GM18519 (cell line): Measurements from ENCODE around the gene CHST5.
"Not testable (repeated sequence)": the region's sequence is repeated elsewhere in the genome, so short reads cannot be mapped to it uniquely, and the experiment has no call there.

Experiments used
- ATAC-seq: cut with Tn5 transposase; IDR thresholded peaks from one replicate; pipeline ENCODE4 v1.9.1; 2021; ENCODE audit warnings: mild to moderate bottlenecking, moderate library complexity; ENCODE audit not compliant: unreplicated experiment, low FRiP score

Gene CHST5

GRCh38 chr16:75555213-75555706, 19.4 kb upstream of the CHST5 start:
- ATAC-seq, result no peak

GRCh38 chr16:75552951-75553350, 17.0 kb upstream of the CHST5 start:
- ATAC-seq, result no peak

GRCh38 chr16:75550211-75550662, 14.3 kb upstream of the CHST5 start:
- peak; percentile 61 for ATAC-seq

GRCh38 chr16:75548456-75548855, 12.5 kb upstream of the CHST5 start:
- ATAC-seq, result not testable (repeated sequence)

GRCh38 chr16:75546293-75546692, 10.4 kb upstream of the CHST5 start:
- ATAC-seq, result no peak

GRCh38 chr16:75545879-75546278, 10.0 kb upstream of the CHST5 start:
- not testable (repeated sequence) for ATAC-seq

DNA sequence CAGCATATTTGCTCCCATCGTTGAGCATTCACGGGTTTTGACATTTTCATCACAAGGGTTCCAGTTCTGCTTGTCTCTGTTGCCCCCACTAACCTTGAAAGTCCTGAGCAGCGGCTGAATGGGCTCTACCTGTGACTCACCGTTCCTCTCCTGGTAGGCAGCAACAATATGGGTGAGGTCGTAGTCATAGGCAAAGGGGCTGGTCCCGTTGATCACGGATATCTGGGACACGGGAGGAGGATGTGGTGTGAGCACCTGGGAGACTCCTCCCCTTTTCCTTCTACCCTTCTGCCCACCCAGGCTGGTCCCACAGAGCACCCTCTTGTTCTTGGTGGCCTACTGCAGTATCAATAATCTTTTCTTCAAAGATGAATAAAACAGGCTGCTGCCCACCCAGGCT, 6.6 kb upstream of the CHST5 start:
- not testable (repeated sequence) for ATAC-seq

GRCh38 chr16:75541236-75541635, 5.3 kb upstream of the CHST5 start:
- no peak for ATAC-seq

- ATAC-seq, result not testable (repeated sequence)
These were observed 3.1 kb upstream of the CHST5 start for GRCh38 chr16:75538882-75539565.

- ATAC-seq, result no peak
These were observed 1.9 kb upstream of the CHST5 start for GRCh38 chr16:75537776-75538175.

- no peak for ATAC-seq
These were observed 581 bp downstream of the CHST5 start for GRCh38 chr16:75535211-75535843.

DNA sequence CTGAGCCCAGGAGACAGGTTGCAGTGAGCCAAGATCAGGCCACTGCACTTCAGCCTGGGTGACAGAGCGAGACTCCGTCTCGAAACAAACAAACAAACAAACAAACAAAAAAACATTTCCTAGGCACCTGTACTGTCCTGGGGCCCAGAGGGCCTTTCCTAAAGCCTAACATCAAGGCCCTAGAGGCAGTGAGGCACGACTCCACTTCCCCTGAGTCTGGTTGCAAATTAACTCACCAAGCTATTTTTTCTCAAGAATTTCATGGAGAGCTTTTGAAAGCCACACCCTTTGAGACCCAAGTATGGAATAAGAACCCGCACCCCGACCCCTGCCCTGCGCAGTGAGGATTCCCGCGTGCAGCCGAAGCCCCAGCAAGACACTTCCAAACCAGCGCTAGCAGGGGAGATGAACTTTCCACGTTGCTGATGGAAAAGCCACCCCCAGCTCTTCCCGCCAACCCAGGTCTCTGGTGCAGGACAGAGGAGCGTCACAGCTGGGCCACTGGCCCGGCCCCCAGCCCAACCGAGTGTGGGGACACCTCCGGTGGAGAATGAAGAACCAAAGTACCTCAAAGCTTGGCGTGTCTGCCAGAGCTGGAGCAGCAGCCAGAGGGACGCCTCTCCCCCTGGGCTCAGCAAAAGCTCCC, 1.2 kb downstream of the CHST5 start:
- no peak for ATAC-seq

GRCh38 chr16:75532791-75533190, 3.1 kb downstream of the CHST5 start:
- no peak for ATAC-seq

DNA sequence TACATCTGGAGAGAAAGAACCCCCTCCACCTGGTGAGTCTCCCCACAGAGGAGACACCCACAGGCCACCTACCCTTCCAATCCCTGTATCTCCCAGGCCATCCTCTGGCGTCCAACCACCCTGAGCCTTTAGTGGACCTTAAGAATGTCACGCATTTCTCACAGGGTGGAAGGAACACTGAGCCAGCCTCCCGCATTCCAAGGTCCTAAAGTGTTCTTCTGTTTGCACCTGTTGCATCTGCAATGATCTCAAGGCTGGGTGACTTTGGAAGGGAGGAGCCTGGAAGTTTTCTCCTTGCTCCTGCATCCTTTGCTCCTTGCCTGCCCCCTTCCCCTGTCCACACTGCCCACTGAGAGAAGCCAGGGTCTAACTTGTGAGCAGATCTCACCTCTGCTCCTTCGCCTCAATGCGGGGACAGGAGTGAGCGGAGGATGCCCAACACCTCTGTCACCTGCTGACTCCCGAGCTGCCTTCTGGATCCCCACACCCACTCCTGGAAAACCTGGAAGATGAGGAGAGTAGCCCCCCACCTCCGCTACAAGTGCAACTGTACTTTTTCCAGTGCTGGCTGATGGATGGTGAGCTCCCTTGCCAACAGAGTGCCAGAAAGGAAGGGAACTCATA, 3.7 kb downstream of the CHST5 start:
- ATAC-seq, result no peak

DNA sequence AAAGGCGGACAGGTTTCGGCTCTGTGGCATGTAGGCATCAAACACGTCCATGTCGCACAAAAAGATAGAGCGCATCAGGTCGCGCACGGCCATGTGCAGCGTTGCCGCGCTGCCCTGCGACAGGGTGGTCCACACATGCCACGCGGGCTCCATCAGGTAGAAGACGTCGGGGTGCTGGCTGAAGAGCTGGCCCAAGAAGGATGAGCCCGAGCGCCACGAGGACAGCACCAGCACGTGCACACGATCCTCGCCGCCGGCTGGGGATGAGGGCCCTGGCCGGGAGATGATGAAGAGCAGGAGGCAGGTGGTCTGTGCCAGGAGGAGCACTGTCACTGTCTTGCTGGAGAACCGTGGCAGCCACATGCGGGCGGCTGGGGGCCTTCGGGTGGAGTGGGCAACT, 5.9 kb downstream of the CHST5 start:
- no peak for ATAC-seq

DNA sequence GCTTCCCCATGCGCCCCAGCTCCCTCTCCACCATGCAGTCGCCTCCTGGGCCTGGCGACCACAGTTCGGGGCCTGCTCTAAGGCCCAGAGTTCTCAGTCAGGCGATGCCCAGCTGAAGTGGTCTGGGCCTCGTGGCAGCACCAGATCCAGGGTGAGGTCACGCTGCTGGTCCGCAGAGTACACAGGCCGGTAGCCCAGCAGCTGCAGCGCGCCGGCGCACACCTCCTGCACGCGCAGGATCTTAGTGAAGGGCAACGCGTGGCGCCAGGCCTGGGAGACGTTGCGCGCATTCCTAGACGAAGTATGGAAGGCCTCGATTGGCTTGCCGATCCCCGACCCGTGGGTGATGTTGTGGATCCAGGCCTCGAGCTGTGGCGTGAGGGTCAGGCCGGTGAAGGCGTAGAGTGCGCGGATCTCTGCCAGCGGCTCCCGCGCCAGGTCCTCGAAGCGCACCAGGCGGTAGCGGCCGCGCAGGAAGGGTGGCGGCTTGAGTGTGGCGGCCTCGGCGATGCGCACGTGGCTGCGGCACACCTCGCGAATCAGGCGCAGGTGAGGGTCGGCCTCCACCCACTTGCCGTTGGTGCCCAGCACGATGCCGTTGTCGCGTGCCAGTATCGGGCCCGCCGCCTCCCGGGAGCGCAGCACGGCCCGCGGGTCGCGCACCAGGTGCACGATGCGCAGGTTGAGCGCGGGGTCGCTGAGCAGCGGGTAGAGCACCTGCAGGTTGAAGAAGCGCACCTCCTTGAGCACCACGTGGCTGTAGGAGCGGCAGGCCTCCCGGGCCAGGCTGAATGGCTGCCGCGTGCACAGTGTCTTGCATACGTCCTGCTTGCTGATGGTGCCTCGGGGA, 6.6 kb downstream of the CHST5 start:
- no peak for ATAC-seq

GRCh38 chr16:75527825-75528299, 8.0 kb downstream of the CHST5 start:
- ATAC-seq, result no peak

DNA sequence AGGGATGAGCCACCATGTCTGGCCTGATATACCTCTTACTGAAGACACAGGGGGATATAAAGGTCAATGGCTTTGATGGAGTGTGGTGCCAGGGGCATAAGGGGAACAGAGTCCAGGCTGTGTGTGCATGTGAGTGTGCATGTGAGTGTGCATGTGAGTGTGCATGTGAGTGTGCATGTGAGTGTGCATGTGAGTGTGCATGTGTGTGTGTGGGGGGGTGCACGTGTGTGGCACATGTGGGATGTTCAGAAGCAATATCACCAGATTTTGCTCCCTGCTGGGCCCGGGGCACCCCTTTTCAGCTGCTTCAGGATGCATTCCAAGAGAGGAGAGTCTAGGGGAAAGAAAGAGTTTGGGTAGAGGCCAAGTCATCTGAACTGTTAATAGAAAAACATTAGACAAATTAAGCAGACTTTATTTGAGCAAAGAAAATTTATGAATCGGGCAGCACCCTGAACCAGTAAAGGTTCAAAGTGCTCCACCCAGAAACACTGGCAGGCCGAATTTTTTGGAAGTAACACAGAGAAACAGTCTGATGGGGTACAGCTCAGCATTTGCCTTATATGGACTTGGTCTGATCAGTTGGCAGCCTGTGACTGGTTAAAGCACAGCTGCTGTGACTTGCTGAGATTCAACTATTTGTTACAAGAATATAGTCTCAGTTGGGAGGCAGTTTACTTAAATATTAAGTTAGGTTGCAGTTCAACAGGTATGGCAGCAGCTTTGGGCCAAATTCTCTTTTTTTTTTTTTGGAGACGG, 9.7 kb downstream of the CHST5 start:
- ATAC-seq, result no peak

- ATAC-seq, result no peak
These were observed 16.7 kb downstream of the CHST5 start for GRCh38 chr16:75519175-75519574.
